ENCODE results near the gene CELF3.
"Not testable (repeated sequence)": the region's sequence is repeated elsewhere in the genome, so short reads cannot be mapped to it uniquely, and the experiment has no call there.

The CELF3 gene

GRCh38 chr1:151703813-151704212, 12.8 kb downstream of the CELF3 start:
- no peak for DNase-seq (ENCODE audit: low spot score)

GRCh38 chr1:151702936-151703335, 13.7 kb downstream of the CELF3 start:
- DNase-seq (ENCODE audit: low spot score), result no peak

- DNase-seq (ENCODE audit: low spot score), result no peak
Observed at GRCh38 chr1:151701515-151701914, 15.1 kb downstream of the CELF3 start.

GRCh38 chr1:151693057-151693651, 23.4 kb downstream of the CELF3 start:
- peak; percentile 58 for DNase-seq (ENCODE audit: low spot score)

- no peak for DNase-seq (ENCODE audit: low spot score)
Observed at GRCh38 chr1:151692226-151692625, 24.4 kb downstream of the CELF3 start.

GRCh38 chr1:151689494-151689893, 27.1 kb downstream of the CELF3 start:
- no peak for DNase-seq (ENCODE audit: low spot score)

GRCh38 chr1:151686561-151686960, 30.0 kb downstream of the CELF3 start:
- DNase-seq (ENCODE audit: low spot score), result no peak

- no peak for DNase-seq (ENCODE audit: low spot score)
Observed at GRCh38 chr1:151684128-151684527, 32.5 kb downstream of the CELF3 start.

GRCh38 chr1:151682901-151683300, 33.7 kb downstream of the CELF3 start:
- not testable (repeated sequence) for DNase-seq (ENCODE audit: low spot score)

GRCh38 chr1:151681923-151682322, 34.7 kb downstream of the CELF3 start:
- no peak for DNase-seq (ENCODE audit: low spot score)

GRCh38 chr1:151680826-151681225, 35.8 kb downstream of the CELF3 start:
- DNase-seq (ENCODE audit: low spot score), result peak; percentile 73

GRCh38 chr1:151680391-151680790, 36.2 kb downstream of the CELF3 start:
- no peak for DNase-seq (ENCODE audit: low spot score)

- no peak for DNase-seq (ENCODE audit: low spot score)
Observed at GRCh38 chr1:151673407-151673806, 43.2 kb downstream of the CELF3 start.

- not testable (repeated sequence) for DNase-seq (ENCODE audit: low spot score)
Observed at GRCh38 chr1:151670036-151670675, 46.4 kb downstream of the CELF3 start.

- DNase-seq (ENCODE audit: low spot score), result no peak
Observed at GRCh38 chr1:151668090-151668489, 48.5 kb downstream of the CELF3 start.

- no peak for DNase-seq (ENCODE audit: low spot score)
Observed at GRCh38 chr1:151661751-151662150, 54.9 kb downstream of the CELF3 start.

GRCh38 chr1:151655371-151655770, 61.2 kb downstream of the CELF3 start:
- peak; percentile 28 for DNase-seq (ENCODE audit: low spot score)

GRCh38 chr1:151653397-151653796, 63.2 kb downstream of the CELF3 start:
- DNase-seq (ENCODE audit: low spot score), result no peak
